Femur (tissue), 1 donor: ENCODE data around the gene ATP10A.
A peak's percentile ranks its signal among the peaks of the same experiment; 100 is the strongest.

Experiments used
- DNase-seq: peaks from one replicate; pipeline ENCODE4 v3.0.0-alpha.2; 2017

Gene ATP10A

GRCh38 chr15:25863111-25863967 is at the start of gene ATP10A:
TSS of gene ATP10A (minus strand) at chr15:25863327. CDS start at chr15:25863096, 231 bp downstream.
- peak; percentile 74 for DNase-seq

GRCh38 chr15:25912035-25912434 is 48.9 kb upstream of the ATP10A start:
- no peak for DNase-seq

GRCh38 chr15:25910832-25911231 is 47.7 kb upstream of the ATP10A start:
- DNase-seq: no peak

- DNase-seq: no peak
Measured at GRCh38 chr15:25909806-25910205, 46.7 kb upstream of the ATP10A start.

- DNase-seq: no peak
Measured at GRCh38 chr15:25909325-25909724, 46.2 kb upstream of the ATP10A start.

- DNase-seq: no peak
Measured at GRCh38 chr15:25905140-25905539, 42.0 kb upstream of the ATP10A start.

- DNase-seq: peak; percentile 59
Measured at GRCh38 chr15:25903024-25903581, 40.0 kb upstream of the ATP10A start.

- DNase-seq: no peak
Measured at GRCh38 chr15:25901811-25902605, 38.9 kb upstream of the ATP10A start.

- DNase-seq: no peak
Measured at GRCh38 chr15:25900901-25901300, 37.8 kb upstream of the ATP10A start.

- no peak for DNase-seq
Measured at GRCh38 chr15:25900431-25900830, 37.3 kb upstream of the ATP10A start.

GRCh38 chr15:25899870-25900269 is 36.7 kb upstream of the ATP10A start:
- no peak for DNase-seq

- no peak for DNase-seq
Measured at GRCh38 chr15:25897658-25898057, 34.5 kb upstream of the ATP10A start.

- no peak for DNase-seq
Measured at GRCh38 chr15:25894371-25894902, 31.3 kb upstream of the ATP10A start.

- no peak for DNase-seq
Measured at GRCh38 chr15:25893596-25893995, 30.5 kb upstream of the ATP10A start.

GRCh38 chr15:25892126-25892525 is 29.0 kb upstream of the ATP10A start:
- DNase-seq: peak; percentile 50

GRCh38 chr15:25891081-25891480 is 28.0 kb upstream of the ATP10A start:
- no peak for DNase-seq

- DNase-seq: peak; percentile 70
Measured at GRCh38 chr15:25890529-25890928, 27.4 kb upstream of the ATP10A start.

GRCh38 chr15:25887870-25888269 is 24.7 kb upstream of the ATP10A start:
- no peak for DNase-seq

- no peak for DNase-seq
Measured at GRCh38 chr15:25886498-25887140, 23.5 kb upstream of the ATP10A start.

- no peak for DNase-seq
Measured at GRCh38 chr15:25884370-25884769, 21.2 kb upstream of the ATP10A start.

- DNase-seq: no peak
Measured at GRCh38 chr15:25883463-25884259, 20.5 kb upstream of the ATP10A start.

GRCh38 chr15:25882466-25882865 is 19.3 kb upstream of the ATP10A start:
- DNase-seq: no peak
